A673 (cell line): ENCODE measurements around the gene CDKN3. TPM values are rescaled to one million over a fixed set of nuclear protein-coding genes. Genes with fewer than 3 reads are reported as not detected.

Experiments
- BruUV-seq: library from RNA; stranded (reverse); fragments of 400-500 nt; replicated peaks from 2 replicates; lab custom pipeline; 2021; lab: Mats Ljungman, UMichigan
- CTCF ChIA-PET: fragments of 300-600 bp; sonication (Branson Sonifier 250); formaldehyde crosslinking; loops from one replicate; lab custom pipeline; 2022; ENCODE audit warnings: antibody characterized with exemption; lab: Charles Lee
- POLR2A ChIA-PET: fragments of 300-600 bp; sonication (Branson Sonifier 250); formaldehyde crosslinking; loops from one replicate; lab custom pipeline; 2022; ENCODE audit warnings: antibody characterized with exemption; ENCODE audit not compliant: low non-redundant PET; lab: Charles Lee
- DNase-seq: peaks from one replicate; pipeline ENCODE4 v3.0.0-alpha.2; 2015; ENCODE audit warnings: low spot score
- H3K27ac ChIP-seq: fragments of 200-600 bp; sonication (generic); 2 replicates; pipeline ENCODE4 v1.5.1; 2016; ENCODE audit warnings: mixed run types, low read depth, mild to moderate bottlenecking, mixed read lengths, antibody characterized with exemption, low read length; ENCODE audit not compliant: poor library complexity, severe bottlenecking
- H3K27me3 ChIP-seq: fragments of 200-600 bp; sonication (generic); replicated peaks from 2 replicates; pipeline ENCODE4 v1.6.1; 2017; ENCODE audit warnings: mixed run types, low read depth, mild to moderate bottlenecking, mixed read lengths, antibody characterized with exemption, low read length; ENCODE audit not compliant: insufficient read depth, poor library complexity
- H3K36me3 ChIP-seq: fragments of 200-600 bp; sonication (generic); 2 replicates; pipeline ENCODE4 v1.6.1; 2016; ENCODE audit warnings: mixed run types, mild to moderate bottlenecking, mixed read lengths, antibody characterized with exemption, low read length; ENCODE audit not compliant: insufficient read depth, poor library complexity, severe bottlenecking
- H3K4me1 ChIP-seq: fragments of 200-600 bp; sonication (generic); 2 replicates; pipeline ENCODE4 v1.6.1; 2017; ENCODE audit warnings: mixed run types, mild to moderate bottlenecking, mixed read lengths, antibody characterized with exemption, low read length; ENCODE audit not compliant: insufficient read depth, poor library complexity, severe bottlenecking
- H3K4me3 ChIP-seq: fragments of 200-600 bp; sonication (generic); 2 replicates; pipeline ENCODE4 v1.5.1; 2016; ENCODE audit warnings: low read depth, mixed run types, mild to moderate bottlenecking, mixed read lengths, low read length; ENCODE audit not compliant: poor library complexity, severe bottlenecking
- H3K9me3 ChIP-seq: fragments of 200-600 bp; sonication (generic); 2 replicates; pipeline ENCODE4 v1.6.1; 2016; ENCODE audit warnings: mixed run types, low read depth, mild to moderate bottlenecking, mixed read lengths, antibody characterized with exemption, low read length; ENCODE audit not compliant: poor library complexity, severe bottlenecking
- EZH2 ChIP-seq: fragments of 200-600 bp; sonication (generic); IDR thresholded peaks from 2 replicates; pipeline ENCODE4 v1.6.1; 2017; ENCODE audit warnings: borderline replicate concordance, low read depth, mild to moderate bottlenecking, mixed read lengths, antibody characterized with exemption, low read length; ENCODE audit not compliant: poor library complexity, severe bottlenecking
- intact Hi-C: fragments of 100-400 bp; cut with micrococcal nuclease; formaldehyde crosslinking; loops from one replicate; pipeline ENCODE4 v1.10.0; 2022; ENCODE audit not compliant: unreplicated experiment
- total RNA-seq: library from RNA; stranded (reverse); gene quantifications from 2 replicates; pipeline ENCODE4 v1.2.3, GENCODE V29; 2021
- TF ChIP-seq, protein P1 (sequence below): fragments of 300-800, 200-600 bp; sonication (generic); conservative IDR thresholded peaks from 2 replicates; pipeline ENCODE4 v1.5.1; 2017; ENCODE audit warnings: low read depth, mild to moderate bottlenecking, antibody characterized with exemption, low read length, moderate library complexity, mixed read lengths

The CDKN3 gene
- total RNA-seq, 1 experiment from 2014 or later: 108 TPM

DNA sequence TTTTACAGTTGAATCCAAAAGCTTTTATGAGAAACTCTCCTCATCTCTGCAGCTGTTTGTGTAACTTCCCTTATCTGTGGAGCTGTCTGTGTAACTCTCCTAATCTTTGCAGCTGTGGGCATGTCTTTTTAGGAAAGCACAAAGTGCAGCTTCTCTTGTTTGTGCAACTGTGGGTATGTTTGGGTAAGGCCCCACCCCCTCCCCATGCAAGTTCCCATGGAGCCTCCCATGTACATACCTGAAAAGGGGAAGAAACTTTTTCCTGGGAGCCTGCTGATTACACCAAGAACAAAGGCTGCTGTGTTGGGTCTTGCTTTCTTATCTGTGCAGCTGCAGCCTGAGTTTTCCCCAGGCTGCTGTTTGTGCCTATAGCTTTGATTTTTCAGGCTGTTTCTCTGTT is 42.7 kb upstream of the CDKN3 start:
- H3K4me3 ChIP-seq: no peak overlapping the region
- no peak overlapping the region for H3K27ac ChIP-seq
- H3K4me1 ChIP-seq: peaks cover 12% of the 10 kb centered on the region
- no peaks in the 10 kb centered on the region for H3K27me3 ChIP-seq
- BruUV-seq: no TSS peak
- H3K36me3 ChIP-seq: no peaks in the 10 kb centered on the region
- POLR2A ChIA-PET: no interaction called here
- CTCF ChIA-PET: no interaction called here
- intact Hi-C loops: no loop called here
- TF ChIP-seq, protein P1, sequence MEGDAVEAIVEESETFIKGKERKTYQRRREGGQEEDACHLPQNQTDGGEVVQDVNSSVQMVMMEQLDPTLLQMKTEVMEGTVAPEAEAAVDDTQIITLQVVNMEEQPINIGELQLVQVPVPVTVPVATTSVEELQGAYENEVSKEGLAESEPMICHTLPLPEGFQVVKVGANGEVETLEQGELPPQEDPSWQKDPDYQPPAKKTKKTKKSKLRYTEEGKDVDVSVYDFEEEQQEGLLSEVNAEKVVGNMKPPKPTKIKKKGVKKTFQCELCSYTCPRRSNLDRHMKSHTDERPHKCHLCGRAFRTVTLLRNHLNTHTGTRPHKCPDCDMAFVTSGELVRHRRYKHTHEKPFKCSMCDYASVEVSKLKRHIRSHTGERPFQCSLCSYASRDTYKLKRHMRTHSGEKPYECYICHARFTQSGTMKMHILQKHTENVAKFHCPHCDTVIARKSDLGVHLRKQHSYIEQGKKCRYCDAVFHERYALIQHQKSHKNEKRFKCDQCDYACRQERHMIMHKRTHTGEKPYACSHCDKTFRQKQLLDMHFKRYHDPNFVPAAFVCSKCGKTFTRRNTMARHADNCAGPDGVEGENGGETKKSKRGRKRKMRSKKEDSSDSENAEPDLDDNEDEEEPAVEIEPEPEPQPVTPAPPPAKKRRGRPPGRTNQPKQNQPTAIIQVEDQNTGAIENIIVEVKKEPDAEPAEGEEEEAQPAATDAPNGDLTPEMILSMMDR: no peak
- TF ChIP-seq EZH2: no peak
- DNase-seq: no peak
- H3K9me3 ChIP-seq: no peaks in the 10 kb centered on the region

DNA sequence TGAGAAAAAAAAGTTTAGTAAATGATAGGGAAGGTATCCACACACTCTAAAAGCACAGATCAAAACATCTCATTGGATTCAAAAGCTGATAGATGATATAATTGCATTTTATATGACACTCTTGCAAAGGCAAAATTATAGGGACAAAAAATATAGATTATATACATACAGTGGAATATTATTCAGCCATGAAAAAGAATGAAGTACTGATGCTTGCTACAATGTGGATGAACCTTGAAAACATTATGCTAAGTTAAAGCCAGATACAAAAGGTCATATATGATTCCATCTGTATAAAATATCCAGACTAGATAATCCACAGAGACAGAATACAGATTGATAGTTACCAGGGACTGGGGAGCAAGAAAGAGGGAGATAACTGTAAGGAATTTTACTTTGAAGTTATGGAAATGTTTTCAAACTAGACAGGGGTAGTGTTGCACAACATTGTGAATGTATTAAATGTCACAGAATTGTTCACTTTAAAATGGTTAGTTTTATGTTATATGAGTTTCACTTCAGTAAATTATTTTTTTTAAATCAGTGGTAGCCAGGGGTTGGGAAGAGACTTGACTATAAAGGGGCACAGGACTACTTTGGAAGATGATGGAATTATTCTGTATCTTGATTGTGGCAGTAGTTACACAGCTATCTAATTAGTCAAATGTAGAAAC is 41.7 kb upstream of the CDKN3 start:
- no peak overlapping the region for H3K27ac ChIP-seq
- no peak for TF ChIP-seq EZH2
- TF ChIP-seq, protein P1: no peak
- H3K4me1 ChIP-seq: peaks cover 4% of the 10 kb centered on the region
- intact Hi-C loops: no loop called here
- no peaks in the 10 kb centered on the region for H3K27me3 ChIP-seq
- no peak for DNase-seq
- ChIA-PET CTCF (no interaction called here), POLR2A (no interaction called here)
- no TSS peak for BruUV-seq
- no peaks in the 10 kb centered on the region for H3K9me3 ChIP-seq
- no peak overlapping the region for H3K4me3 ChIP-seq
- no peaks in the 10 kb centered on the region for H3K36me3 ChIP-seq

DNA sequence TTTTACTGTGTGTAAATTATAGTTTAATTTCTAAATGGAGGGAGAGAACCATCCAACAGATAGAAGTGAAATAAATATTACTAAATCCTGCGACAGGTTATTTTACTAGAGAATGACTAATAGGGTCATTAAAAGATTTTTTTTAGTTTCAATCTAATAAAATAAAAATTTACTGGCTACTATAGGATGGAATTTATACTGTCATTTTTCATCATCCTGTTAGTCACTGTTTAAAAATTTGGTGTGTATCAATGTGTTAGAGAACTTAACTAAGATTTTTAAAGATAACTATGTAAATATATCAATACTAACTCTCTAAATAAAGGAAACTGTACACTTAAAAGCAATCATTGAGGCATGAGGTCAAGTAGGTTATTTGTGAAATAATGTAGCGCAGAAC is 41.1 kb upstream of the CDKN3 start:
- TF ChIP-seq, protein P1: no peak
- no peak for TF ChIP-seq EZH2
- H3K9me3 ChIP-seq: no peaks in the 10 kb centered on the region
- H3K27me3 ChIP-seq: no peaks in the 10 kb centered on the region
- no peak for DNase-seq
- no TSS peak for BruUV-seq
- intact Hi-C loops: no loop called here
- no peak overlapping the region for H3K27ac ChIP-seq
- no peak overlapping the region for H3K4me3 ChIP-seq
- ChIA-PET POLR2A (no interaction called here), CTCF (no interaction called here)
- no peaks in the 10 kb centered on the region for H3K4me1 ChIP-seq
- H3K36me3 ChIP-seq: no peaks in the 10 kb centered on the region
